Measurements from ENCODE around the gene FGF2. TPM values are rescaled to one million over a fixed set of nuclear protein-coding genes. Genes with fewer than 3 reads are reported as not detected.

The FGF2 gene
- polyA plus RNA-seq, 1 of the 3 experiments (the other 2 are of a cell fraction) = 11.1 TPM

DNA sequence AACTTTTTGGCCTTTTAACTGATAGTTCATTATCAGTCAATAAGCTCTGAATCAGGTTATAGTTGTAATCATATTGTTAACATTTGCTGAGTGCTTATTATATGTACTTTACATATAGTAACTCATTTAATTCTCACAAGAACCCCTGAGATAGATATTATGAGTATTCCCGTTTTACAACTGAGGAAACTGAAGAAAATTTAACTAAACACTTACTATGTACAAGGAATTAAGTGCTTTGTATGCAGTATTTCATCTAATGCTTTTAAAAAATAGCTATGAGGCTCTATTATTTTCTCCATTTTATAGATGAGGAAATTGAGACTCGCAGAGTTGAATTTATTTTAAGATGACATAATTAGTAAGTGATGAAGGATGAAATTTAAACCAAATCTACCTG lies 27.7 kb upstream of the FGF2 start:
- Histone ChIP-seq H3K27ac (ENCODE audit: low read depth in 2 of 2, low read length in 1 of 2) (peak overlapping the region; percentile 91 to 94; a peak in 3 of 4 replicates), H3K9me3 (no peaks in the 10 kb centered on the region), H3K36me3 (replicated peaks in 1 of 2; ENCODE audit: control insufficient read depth in 1 of 2, insufficient read depth in 2 of 2, low read length in 1 of 2) (no peaks in the 10 kb centered on the region), H3K79me2 (ENCODE audit: insufficient read depth) (no peaks in the 10 kb centered on the region), H3K9ac (peak overlapping the region; percentile 67; the same call in 1 of the 2 replicates), H3K27me3 (ENCODE audit: insufficient read depth) (no peaks in the 10 kb centered on the region), H3F3A (replicated peaks; ENCODE audit: insufficient read depth) (peaks cover 23% of the 10 kb centered on the region), H3K4me3 (ENCODE audit: low read depth in 2 of 2, low read length in 1 of 2) (no peak overlapping the region), H3K9me2 (no peaks in the 10 kb centered on the region), H3K4me1 (ENCODE audit: control insufficient read depth in 1 of 2, insufficient read depth in 2 of 2, low read depth in 1 of 2, low read length in 1 of 2) (peaks cover 5 to 23% of the 10 kb centered on the region in 2 experiments), H2AFZ (ENCODE audit: low read depth) (peak overlapping the region; percentile 91), H4K20me1 (ENCODE audit: insufficient read depth) (no peaks in the 10 kb centered on the region), H3K4me2 (no peak overlapping the region; the same call in 1 of the 2 replicates)
- ChIA-PET CTCF (interaction anchor here (0.7 to 1.1 kb wide), 4 partner anchors 29 to 473 kb away, joined by 3 to 4 read pairs (median 3); no protein-coding TSS in a partner anchor), POLR2A (no interaction called here)
- TF ChIP-seq TEAD4 (IDR thresholded peaks at IDR 0.05; ENCODE audit: borderline replicate concordance, insufficient read depth) (no peak), RAD21 (IDR thresholded peaks at IDR 0.05; ENCODE audit: low read length) (no peak), SMC3 (IDR thresholded peaks at IDR 0.05; ENCODE audit: low read depth, low read length) (no peak), MEF2A (IDR thresholded peaks at IDR 0.05; ENCODE audit: borderline replicate concordance, low read depth) (no peak), REST (IDR thresholded peaks at IDR 0.05; ENCODE audit: low read depth, low read length) (no peak), RFX5 (IDR thresholded peaks at IDR 0.05; ENCODE audit: low read length) (no peak), YY1 (IDR thresholded peaks at IDR 0.05; ENCODE audit: low read depth) (no peak), SIN3A (IDR thresholded peaks at IDR 0.05; ENCODE audit: borderline replicate concordance, low read depth, low read length) (no peak), JUND (IDR thresholded peaks at IDR 0.05) (no peak), NFIC (IDR thresholded peaks at IDR 0.05; ENCODE audit: borderline replicate concordance) (no peak), USF1 (IDR thresholded peaks at IDR 0.05; ENCODE audit: borderline replicate concordance, low read depth) (no peak), FOXJ3 (CRISPR knock-in tag; IDR thresholded peaks at IDR 0.05) (no peak)
- no peak for DNase-seq
- 99% methylated on average over 2 of the region's 2 CpGs for WGBS (ENCODE audit: low lambda C conversion rate)

DNA sequence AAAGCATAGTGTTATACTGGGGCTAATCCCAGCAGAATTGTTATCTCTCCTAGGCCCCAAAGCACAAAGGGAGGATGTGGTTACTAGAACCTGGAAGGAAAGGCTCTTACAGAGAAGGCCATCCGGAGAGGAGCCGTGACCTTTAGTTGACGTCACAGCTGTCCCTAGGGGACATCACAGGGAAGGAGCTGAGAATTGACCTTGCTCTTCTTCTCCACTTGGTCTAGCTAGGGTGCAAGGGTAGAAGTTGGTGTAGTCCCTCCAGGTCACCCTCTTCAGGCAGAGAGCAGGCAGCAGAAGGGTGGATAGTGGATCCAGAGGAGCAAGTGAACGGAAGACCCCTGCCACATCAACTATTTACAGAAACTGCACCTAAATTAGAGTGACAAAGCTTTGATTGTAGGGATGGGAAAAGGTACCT lies 22.8 kb upstream of the FGF2 start:
- 94% methylated on average over 4 of the region's 4 CpGs for WGBS (ENCODE audit: low lambda C conversion rate)
- Histone ChIP-seq H3K36me3 (replicated peaks in 1 of 2; ENCODE audit: control insufficient read depth in 1 of 2, insufficient read depth in 2 of 2, low read length in 1 of 2) (no peaks in the 10 kb centered on the region), H4K20me1 (ENCODE audit: insufficient read depth) (no peaks in the 10 kb centered on the region), H2AFZ (ENCODE audit: low read depth) (no peak overlapping the region), H3F3A (replicated peaks; ENCODE audit: insufficient read depth) (peaks cover 5% of the 10 kb centered on the region), H3K4me3 (ENCODE audit: low read depth in 2 of 2, low read length in 1 of 2) (no peak overlapping the region), H3K79me2 (ENCODE audit: insufficient read depth) (no peaks in the 10 kb centered on the region), H3K9ac (no peak overlapping the region), H3K4me1 (ENCODE audit: control insufficient read depth in 1 of 2, insufficient read depth in 2 of 2, low read depth in 1 of 2, low read length in 1 of 2) (peaks cover 0 to 8% of the 10 kb centered on the region in 2 experiments; a peak in 3 of 4 replicates), H3K9me3 (no peaks in the 10 kb centered on the region), H3K27ac (ENCODE audit: low read depth in 2 of 2, low read length in 1 of 2) (no peak overlapping the region), H3K9me2 (no peaks in the 10 kb centered on the region), H3K4me2 (no peak overlapping the region), H3K27me3 (ENCODE audit: insufficient read depth) (no peaks in the 10 kb centered on the region)
- DNase-seq = no peak
- POLR2A ChIA-PET = no interaction called here
- CTCF ChIA-PET = interaction anchor here (1.8 kb wide), 1 partner anchor 46 kb away, joined by 6 read pairs; no protein-coding TSS in a partner anchor
- TF ChIP-seq ELF1 (IDR thresholded peaks at IDR 0.05) (no peak), EZH2phosphoT487 (IDR thresholded peaks at IDR 0.05; ENCODE audit: borderline replicate concordance, low read depth) (no peak), RCOR1 (IDR thresholded peaks at IDR 0.05; ENCODE audit: low read length) (no peak), NRF1 (IDR thresholded peaks at IDR 0.05; ENCODE audit: low read depth, low read length) (no peak), RXRA (IDR thresholded peaks at IDR 0.05; ENCODE audit: borderline replicate concordance, low read depth) (no peak), CTCF (IDR thresholded peaks at IDR 0.05) (no peak), MEF2A (IDR thresholded peaks at IDR 0.05; ENCODE audit: borderline replicate concordance, low read depth) (no peak), FOSL2 (IDR thresholded peaks at IDR 0.05; ENCODE audit: borderline replicate concordance, low read depth) (no peak), YY1 (IDR thresholded peaks at IDR 0.05; ENCODE audit: low read depth) (no peak), MAX (IDR thresholded peaks at IDR 0.05; ENCODE audit: low read depth) (no peak), SIN3A (IDR thresholded peaks at IDR 0.05; ENCODE audit: borderline replicate concordance, low read depth, low read length) (no peak), FOXM1 (IDR thresholded peaks at IDR 0.05; ENCODE audit: low read depth) (no peak), GABPA (IDR thresholded peaks at IDR 0.05; ENCODE audit: low read depth) (no peak)

Measured in SK-N-SH (cell line).